Bronchial epithelial cell (primary cell): Measurements from ENCODE around the gene TTF2. TPM values are rescaled to one million over a fixed set of nuclear protein-coding genes. Genes with fewer than 3 reads are reported as not detected.

ENCODE experiments used
- DNase-seq: peaks from one replicate; pipeline ENCODE4 v3.0.0-alpha.2; 2010; ENCODE audit warnings: low read depth
- FAIRE-seq: peaks from 2 replicates; lab custom pipeline; 2011; peaks lifted over from hg19 to GRCh38; lab: Jason Lieb, UNC
- H3K27me3 ChIP-seq: 2 replicates; pipeline ENCODE4 v1.5.1; 2011; ENCODE audit warnings: low read length; ENCODE audit not compliant: control insufficient read depth, insufficient read depth
- H3K36me3 ChIP-seq: 2 replicates; pipeline ENCODE4 v1.5.1; 2011; ENCODE audit warnings: low read length; ENCODE audit not compliant: control insufficient read depth, insufficient read depth
- H3K4me3 ChIP-seq: 2 replicates; pipeline ENCODE4 v1.5.1; 2011; ENCODE audit warnings: mild to moderate bottlenecking, low read depth, low read length, control low read depth
- CTCF ChIP-seq: IDR thresholded peaks from 2 replicates; pipeline ENCODE4 v1.5.1; 2011; ENCODE audit warnings: mild to moderate bottlenecking, moderate library complexity, low read length, control low read depth, inconsistent platforms; ENCODE audit not compliant: insufficient read depth, severe bottlenecking
- total RNA-seq: library from RNA; depleted of rRNA; stranded (reverse); fragments of >200 nt; gene quantifications from 2 replicates; pipeline ENCODE4 v1.2.1, GENCODE V29; 2014

Gene TTF2
- total RNA-seq, 1 donor from 2014 or later, result 10.8 TPM

- FAIRE-seq (no peak), DNase-seq (peak; percentile 100)
- H3K27me3 ChIP-seq, result no peaks in the 10 kb centered on the region
- no peak for TF ChIP-seq CTCF
- H3K4me3 ChIP-seq, result no peak overlapping the region
- peaks cover 5% of the 10 kb centered on the region for H3K36me3 ChIP-seq
Measured at GRCh38 chr1:117093091-117093534, 33.0 kb downstream of the TTF2 start.

- Histone ChIP-seq H3K36me3 (peaks cover 5% of the 10 kb centered on the region), H3K4me3 (no peak overlapping the region), H3K27me3 (no peaks in the 10 kb centered on the region)
- DNase-seq (peak; percentile 87), FAIRE-seq (no peak)
- TF ChIP-seq CTCF, result peak; percentile 47
Measured at GRCh38 chr1:117093870-117094621, 33.9 kb downstream of the TTF2 start.

DNA sequence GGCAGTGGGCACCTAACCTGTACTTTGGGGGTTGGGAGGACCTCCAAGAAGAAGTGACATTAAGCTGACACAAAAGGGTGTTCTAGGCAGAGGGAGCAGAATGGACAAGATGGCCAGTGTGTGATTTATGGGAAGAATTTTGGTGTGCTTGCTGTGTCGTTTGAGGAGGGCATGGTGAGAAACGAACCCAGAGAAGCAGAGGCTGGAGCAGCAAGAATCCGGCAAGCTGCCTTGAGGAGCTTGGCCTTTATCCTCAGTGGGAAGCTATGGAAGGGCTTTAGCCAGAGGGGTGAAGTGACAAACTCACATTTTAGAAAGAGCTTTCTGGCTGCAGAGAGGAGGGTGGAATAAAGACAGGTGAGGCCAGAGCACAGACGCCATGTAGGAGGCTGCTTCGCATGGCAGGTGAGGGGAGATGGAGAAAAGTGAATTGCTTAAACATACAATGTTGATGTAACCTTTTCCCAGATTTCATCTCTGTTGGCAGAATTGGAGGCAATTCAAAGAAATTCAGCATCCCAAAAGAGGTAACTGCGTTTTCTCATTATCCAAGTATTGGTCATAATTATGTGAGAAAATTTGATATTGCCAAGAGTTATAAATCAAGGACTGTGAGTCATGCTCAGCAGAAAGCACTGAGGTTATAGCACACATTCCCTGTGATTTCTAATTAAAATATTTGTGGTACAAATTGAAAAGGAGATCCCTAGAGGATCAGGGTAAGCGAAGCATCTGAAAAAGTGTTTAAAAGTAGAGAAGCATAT lies 34.9 kb downstream of the TTF2 start:
- FAIRE-seq, result no peak
- no peak for DNase-seq
- H3K27me3 ChIP-seq, result no peaks in the 10 kb centered on the region
- H3K36me3 ChIP-seq, result peaks cover 5% of the 10 kb centered on the region
- H3K4me3 ChIP-seq, result no peak overlapping the region
- no peak for TF ChIP-seq CTCF

- no peak for DNase-seq
- Histone ChIP-seq H3K36me3 (peaks cover 2% of the 10 kb centered on the region), H3K4me3 (no peak overlapping the region), H3K27me3 (no peaks in the 10 kb centered on the region)
- TF ChIP-seq CTCF, result no peak
- FAIRE-seq, result no peak
Measured at GRCh38 chr1:117096951-117097408, 36.9 kb downstream of the TTF2 start.

DNA sequence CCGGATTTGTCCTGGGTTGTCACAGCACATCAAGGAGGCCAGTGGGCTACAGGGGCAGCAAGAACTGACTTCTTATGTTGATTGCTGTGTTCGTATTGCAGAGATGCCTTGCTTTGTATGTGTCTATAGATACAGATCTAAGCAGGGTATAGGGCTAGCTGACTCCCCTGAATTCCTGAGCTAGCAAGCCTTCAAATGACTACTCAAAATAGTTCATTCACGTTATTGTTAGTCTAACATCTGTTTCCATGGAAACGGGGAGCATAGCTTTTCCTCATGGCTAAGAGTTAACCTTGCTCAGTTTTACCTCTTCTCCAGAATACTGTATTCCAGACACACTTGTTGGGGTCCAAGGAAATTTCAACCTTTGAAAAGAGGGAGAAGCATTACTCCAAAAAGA lies 37.3 kb downstream of the TTF2 start:
- peaks cover 2% of the 10 kb centered on the region for H3K36me3 ChIP-seq
- FAIRE-seq (no peak), DNase-seq (no peak)
- no peak for TF ChIP-seq CTCF
- no peaks in the 10 kb centered on the region for H3K27me3 ChIP-seq
- H3K4me3 ChIP-seq, result no peak overlapping the region
